CD4-positive, alpha-beta memory T cell (primary cell): Measurements from ENCODE around the gene OSBP2. TPM values are rescaled to one million over a fixed set of nuclear protein-coding genes. Genes with fewer than 3 reads are reported as not detected.

Experiments used
- CTCF ChIA-PET: fragments of 350-600 bp; sonication (Branson Sonifier 250); formaldehyde crosslinking; loops from one replicate; lab custom pipeline; 2021; ENCODE audit warnings: inconsistent platforms; ENCODE audit not compliant: partially characterized antibody; lab: Charles Lee
- POLR2A ChIA-PET: fragments of 350-600 bp; sonication (Branson Sonifier 250); formaldehyde crosslinking; loops from one replicate; lab custom pipeline; 2021; ENCODE audit not compliant: partially characterized antibody; lab: Charles Lee
- DNase-seq, 5 donors: peaks; one replicate each; pipeline versions ENCODE4 v3.0.0 to v3.0.0-alpha.2; 2020 to 2022; ENCODE audit warnings: mixed read lengths in 1 of 5
- H3K27ac ChIP-seq: one replicate; pipeline ENCODE4 v1.7.0; 2013; ENCODE audit warnings: low read depth, low read length
- H3K27me3 ChIP-seq: 2 replicates; pipeline ENCODE4 v1.7.0; 2013; ENCODE audit warnings: mild to moderate bottlenecking, low read length, moderate library complexity; ENCODE audit not compliant: insufficient read depth
- H3K36me3 ChIP-seq: 2 replicates; pipeline ENCODE4 v1.7.0; 2013; ENCODE audit warnings: mild to moderate bottlenecking, low read length, moderate library complexity; ENCODE audit not compliant: insufficient read depth
- H3K4me1 ChIP-seq: 2 replicates; pipeline ENCODE4 v1.7.0; 2013; ENCODE audit warnings: mild to moderate bottlenecking, low read length, moderate library complexity; ENCODE audit not compliant: insufficient read depth
- H3K4me3 ChIP-seq, 2 donors: one replicate each; pipeline ENCODE4 v1.7.0; 2013; ENCODE audit warnings: low read length in 2 of 2, mild to moderate bottlenecking in 1 of 2
- H3K9me3 ChIP-seq, 2 donors: one replicate each; pipeline ENCODE4 v1.7.0; 2013; ENCODE audit warnings: low read length in 2 of 2, control low read depth in 1 of 2; ENCODE audit not compliant: control insufficient read depth in 1 of 2
- H3K27ac Mint-ChIP-seq, 7 donors: one replicate each; pipeline ENCODE4 v1.8.0; 2020 to 2021; ENCODE audit warnings: mixed read lengths in 7 of 7, mild to moderate bottlenecking in 6 of 7, inconsistent platforms in 3 of 7, moderate library complexity in 3 of 7
- H3K27me3 Mint-ChIP-seq, 2 donors: one replicate each; pipeline ENCODE4 v1.8.0; 2020 to 2021; ENCODE audit warnings: mixed read lengths in 2 of 2
- H3K36me3 Mint-ChIP-seq, 2 donors: one replicate each; pipeline ENCODE4 v1.8.0; 2020 to 2021; ENCODE audit warnings: mixed read lengths in 2 of 2, inconsistent platforms in 1 of 2, mild to moderate bottlenecking in 1 of 2
- H3K4me1 Mint-ChIP-seq, 4 donors: one replicate each; pipeline ENCODE4 v1.8.0; 2020 to 2021; ENCODE audit warnings: mixed read lengths in 4 of 4, mild to moderate bottlenecking in 1 of 4
- H3K4me3 Mint-ChIP-seq, 8 donors: one replicate each; pipeline ENCODE4 v1.8.0; 2020 to 2021; ENCODE audit warnings: mixed read lengths in 8 of 8, mild to moderate bottlenecking in 7 of 8, moderate library complexity in 6 of 8, inconsistent platforms in 3 of 8
- H3K9me3 Mint-ChIP-seq, 8 donors: one replicate each; pipeline ENCODE4 v1.8.0; 2020 to 2021; ENCODE audit warnings: mixed read lengths in 8 of 8, mild to moderate bottlenecking in 5 of 8, inconsistent platforms in 3 of 8, moderate library complexity in 1 of 8
- intact Hi-C: fragments of 100-400 bp; cut with micrococcal nuclease; formaldehyde crosslinking; loops from one replicate; pipeline ENCODE4 v1.15.1; 2023
- polyA plus RNA-seq, 2 donors: library from polyadenylated mRNA; unstranded; fragments of 300-500 nt; fragmentation: Illumina TruSeq; gene quantifications; one replicate each; pipeline ENCODE4 v1.2.3, GENCODE V29; 2021
- total RNA-seq, 2 experiments: library from RNA; stranded (reverse); gene quantifications; one replicate each; pipeline ENCODE4 v1.2.3, GENCODE V29; 2021

The OSBP2 gene
- total and polyA plus RNA-seq, 4 experiments from 2014 or later, result 0.39 to 1.3 (median 0.74) TPM

DNA sequence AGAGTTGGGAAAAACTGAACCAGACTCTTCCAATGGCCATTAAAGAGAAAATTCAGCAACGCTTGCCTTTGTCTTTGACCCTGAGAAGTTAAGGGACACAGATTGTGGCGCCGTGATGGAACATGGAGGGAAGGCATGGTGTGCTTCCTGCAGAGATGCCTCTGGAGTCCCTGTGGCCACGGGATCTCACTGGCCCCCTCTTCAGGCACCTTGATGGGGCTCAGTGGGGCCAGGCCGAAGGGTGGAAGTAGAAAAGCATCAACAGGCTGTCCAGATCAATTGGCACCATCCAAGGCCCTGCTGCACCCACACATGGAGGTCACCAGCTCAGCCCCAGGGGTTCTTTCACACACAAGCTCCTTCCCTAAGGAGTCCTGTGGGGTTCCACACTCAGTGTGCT lies 231.0 kb downstream of the OSBP2 start:
- no peak for DNase-seq
- no peaks in the 10 kb centered on the region for H3K9me3 Mint-ChIP-seq
- H3K27me3 Mint-ChIP-seq, result no peaks in the 10 kb centered on the region
- H3K27ac Mint-ChIP-seq, result peak overlapping the region in 2 of 7 donors; percentile 72 to 74
- H3K27ac ChIP-seq, result no peak overlapping the region
- peaks cover 27 to 59% of the 10 kb centered on the region in 2 donors for H3K36me3 Mint-ChIP-seq
- CTCF ChIA-PET, result interaction anchor here (0.6 kb wide), 1 partner anchor 677 kb away, joined by 4 read pairs; no protein-coding TSS in a partner anchor
- no peaks in the 10 kb centered on the region for H3K9me3 ChIP-seq
- peaks cover 16% of the 10 kb centered on the region for H3K4me1 ChIP-seq
- intact Hi-C loops, result no loop called here
- H3K27me3 ChIP-seq, result no peaks in the 10 kb centered on the region
- POLR2A ChIA-PET, result no interaction called here
- H3K36me3 ChIP-seq, result peaks cover 40% of the 10 kb centered on the region
- peaks cover 6 to 19% (median 13%) of the 10 kb centered on the region in 4 donors for H3K4me1 Mint-ChIP-seq
- H3K4me3 Mint-ChIP-seq, result no peak overlapping the region
- no peak overlapping the region for H3K4me3 ChIP-seq

DNA sequence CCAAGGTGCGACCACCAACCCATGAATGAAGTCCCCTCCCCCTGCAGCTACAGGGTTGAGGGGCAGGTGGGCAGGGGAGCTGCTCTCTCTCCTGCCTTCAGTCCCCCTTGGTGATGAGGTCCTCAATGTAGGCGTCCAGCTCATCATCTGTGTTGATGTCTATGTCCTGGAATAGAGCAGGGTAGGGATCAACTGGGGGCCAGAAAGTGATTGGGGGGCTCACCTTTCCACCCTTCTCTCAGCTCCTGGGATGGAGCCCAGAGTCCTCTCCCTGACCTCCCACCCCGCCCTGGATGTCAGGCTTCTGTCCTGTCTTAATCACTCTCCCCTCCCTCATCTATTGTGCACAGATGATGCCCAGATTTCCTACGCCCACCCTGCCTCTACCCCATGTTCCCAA lies 232.0 kb downstream of the OSBP2 start:
- Histone ChIP-seq H3K9me3 (no peaks in the 10 kb centered on the region), H3K27me3 (no peaks in the 10 kb centered on the region), H3K27ac (no peak overlapping the region), H3K4me3 (no peak overlapping the region), H3K36me3 (peaks cover 50% of the 10 kb centered on the region), H3K4me1 (peaks cover 6% of the 10 kb centered on the region)
- ChIA-PET CTCF (no interaction called here), POLR2A (interaction anchor here (0.6 kb wide), 1 partner anchor 376 kb away, joined by 3 read pairs; no protein-coding TSS in a partner anchor)
- no peak overlapping the region for H3K4me3 Mint-ChIP-seq
- H3K9me3 Mint-ChIP-seq, result no peaks in the 10 kb centered on the region
- intact Hi-C loops, result no loop called here
- no peaks in the 10 kb centered on the region for H3K27me3 Mint-ChIP-seq
- peak overlapping the region in 4 of 7 donors; percentile 14 to 70 (median 44) for H3K27ac Mint-ChIP-seq
- H3K4me1 Mint-ChIP-seq, result peaks cover 9 to 21% (median 13%) of the 10 kb centered on the region in 4 donors
- DNase-seq, result no peak
- peaks cover 38 to 69% of the 10 kb centered on the region in 2 donors for H3K36me3 Mint-ChIP-seq

GRCh38 chr22:30927806-30928205 lies 233.1 kb downstream of the OSBP2 start:
- intact Hi-C loops, result no loop called here

GRCh38 chr22:30928401-30928800 lies 233.7 kb downstream of the OSBP2 start:
- H3K4me1 Mint-ChIP-seq, result peaks cover 12 to 22% (median 18%) of the 10 kb centered on the region in 4 donors
- Histone ChIP-seq H3K4me3 (no peak overlapping the region), H3K36me3 (peaks cover 67% of the 10 kb centered on the region), H3K27ac (no peak overlapping the region), H3K4me1 (peaks cover 4% of the 10 kb centered on the region), H3K9me3 (no peaks in the 10 kb centered on the region), H3K27me3 (no peaks in the 10 kb centered on the region)
- no peaks in the 10 kb centered on the region for H3K9me3 Mint-ChIP-seq
- H3K27ac Mint-ChIP-seq, result peak overlapping the region in 3 of 7 donors; percentile 52 to 68 (median 55)
- H3K27me3 Mint-ChIP-seq, result no peaks in the 10 kb centered on the region
- ChIA-PET POLR2A (interaction anchor here (2.1 kb wide), 1 partner anchor 12 kb away, joined by 12 read pairs; no protein-coding TSS in a partner anchor), CTCF (no interaction called here)
- no peak overlapping the region for H3K4me3 Mint-ChIP-seq
- H3K36me3 Mint-ChIP-seq, result peaks cover 51 to 82% of the 10 kb centered on the region in 2 donors
- intact Hi-C loops, result no loop called here
- DNase-seq, result no peak

More at GRCh38 chr22:30927806-30928205, 233.1 kb downstream of the OSBP2 start:
- DNase-seq, result no peak
- CTCF ChIA-PET, result no interaction called here
- H3K4me1 ChIP-seq, result peaks cover 4% of the 10 kb centered on the region
- Mint-ChIP-seq H3K36me3 (peaks cover 46 to 76% of the 10 kb centered on the region in 2 donors), H3K4me3 (no peak overlapping the region), H3K9me3 (no peaks in the 10 kb centered on the region), H3K4me1 (peaks cover 11 to 21% (median 17%) of the 10 kb centered on the region in 4 donors), H3K27ac (peak overlapping the region in 3 of 7 donors; percentile 43 to 70 (median 55)), H3K27me3 (no peaks in the 10 kb centered on the region)
- no peak overlapping the region for H3K27ac ChIP-seq
- H3K9me3 ChIP-seq, result no peaks in the 10 kb centered on the region
- no peak overlapping the region for H3K4me3 ChIP-seq
- H3K27me3 ChIP-seq, result no peaks in the 10 kb centered on the region
- POLR2A ChIA-PET, result no interaction called here
- peaks cover 61% of the 10 kb centered on the region for H3K36me3 ChIP-seq

- H3K9me3 Mint-ChIP-seq, result no peaks in the 10 kb centered on the region
- no peak overlapping the region for H3K4me3 Mint-ChIP-seq
- POLR2A ChIA-PET, result interaction anchor here (1.2 to 2.1 kb wide), 2 partner anchors 10 to 40 kb away, joined by 3 to 12 read pairs; no protein-coding TSS in a partner anchor
Measured at GRCh38 chr22:30930228-30930627, 235.6 kb downstream of the OSBP2 start.

DNA sequence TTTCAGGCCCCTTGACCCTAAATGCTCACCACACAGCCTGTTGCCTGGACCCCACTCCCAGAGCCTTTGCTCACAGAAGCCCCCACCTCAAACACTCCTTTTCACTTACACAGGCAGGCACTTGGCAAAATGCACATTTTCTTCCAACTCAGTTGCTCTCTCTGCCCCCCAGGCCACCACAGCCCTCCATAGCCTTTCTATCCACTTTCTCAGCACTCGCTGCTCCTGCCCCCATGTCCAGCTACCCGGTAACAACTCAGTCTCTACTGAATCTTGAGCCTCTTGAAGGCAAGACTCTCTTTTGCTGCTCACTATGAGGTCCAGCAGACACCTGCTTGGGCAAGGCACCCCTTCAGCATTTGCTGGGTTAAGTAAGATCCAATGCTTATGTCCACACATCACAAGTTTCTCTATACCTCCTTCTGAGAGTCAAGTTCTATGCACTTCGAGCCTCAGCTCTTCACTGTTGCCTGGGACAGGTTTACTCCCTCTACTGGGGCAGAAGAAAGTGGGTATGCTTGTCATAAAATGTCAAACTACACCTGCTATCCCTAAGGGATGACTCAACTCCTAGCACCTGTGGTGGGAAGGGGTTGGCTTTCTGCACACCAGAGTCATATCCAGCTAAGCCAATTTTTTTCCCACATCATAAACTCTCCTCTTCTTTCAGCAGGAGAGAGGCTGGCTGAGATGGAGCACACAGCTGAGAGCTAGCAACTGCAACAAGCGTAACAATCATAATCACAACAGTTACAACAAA lies 237.0 kb downstream of the OSBP2 start:
- no peaks in the 10 kb centered on the region for H3K9me3 Mint-ChIP-seq
- H3K27me3 Mint-ChIP-seq, result no peaks in the 10 kb centered on the region
- Histone ChIP-seq H3K9me3 (no peaks in the 10 kb centered on the region), H3K27ac (peak overlapping the region; percentile 14), H3K36me3 (peaks cover 92% of the 10 kb centered on the region), H3K4me3 (no peak overlapping the region), H3K27me3 (no peaks in the 10 kb centered on the region), H3K4me1 (peaks cover 19% of the 10 kb centered on the region)
- POLR2A ChIA-PET, result interaction anchor here (0.5 to 2.2 kb wide), 3 partner anchors 8 to 9 kb away, joined by 3 to 11 read pairs (median 10); no protein-coding TSS in a partner anchor
- peak overlapping the region; percentile 75 to 96 (median 89) for H3K27ac Mint-ChIP-seq
- peak overlapping the region in 1 of 8 donors; percentile 20 for H3K4me3 Mint-ChIP-seq
- intact Hi-C loops, result no loop called here
- peaks cover 23 to 49% (median 42%) of the 10 kb centered on the region in 4 donors for H3K4me1 Mint-ChIP-seq
- peaks cover 75 to 90% of the 10 kb centered on the region in 2 donors for H3K36me3 Mint-ChIP-seq
- DNase-seq, result no peak
- CTCF ChIA-PET, result interaction anchor here (0.9 to 2.7 kb wide), 3 partner anchors 9 to 153 kb away, joined by 3 to 14 read pairs (median 5); no protein-coding TSS in a partner anchor

More at GRCh38 chr22:30930228-30930627, 235.6 kb downstream of the OSBP2 start:
- intact Hi-C loops, result no loop called here
- H3K36me3 ChIP-seq, result peaks cover 85% of the 10 kb centered on the region
- H3K27ac ChIP-seq, result no peak overlapping the region
- no peak overlapping the region for H3K4me3 ChIP-seq
- H3K27me3 ChIP-seq, result no peaks in the 10 kb centered on the region
- no peaks in the 10 kb centered on the region for H3K27me3 Mint-ChIP-seq
- H3K4me1 ChIP-seq, result peaks cover 4% of the 10 kb centered on the region
- peaks cover 15 to 36% (median 30%) of the 10 kb centered on the region in 4 donors for H3K4me1 Mint-ChIP-seq
- no peak for DNase-seq
- H3K36me3 Mint-ChIP-seq, result peaks cover 66 to 86% of the 10 kb centered on the region in 2 donors
- CTCF ChIA-PET, result interaction anchor here (0.6 to 2.7 kb wide), 7 partner anchors 8 to 155 kb away, joined by 3 to 14 read pairs (median 5); partner anchors contain the start of gene MORC2
- H3K27ac Mint-ChIP-seq, result peak overlapping the region; percentile 29 to 83 (median 52)
- no peaks in the 10 kb centered on the region for H3K9me3 ChIP-seq

- H3K9me3 ChIP-seq, result no peaks in the 10 kb centered on the region
- ChIA-PET POLR2A (interaction anchor here (0.5 to 2.2 kb wide), 4 partner anchors 7 to 14 kb away, joined by 3 to 11 read pairs (median 6); no protein-coding TSS in a partner anchor), CTCF (interaction anchor here (0.9 to 2.7 kb wide), 2 partner anchors 10 to 13 kb away, joined by 3 to 14 read pairs; no protein-coding TSS in a partner anchor)
- no peaks in the 10 kb centered on the region for H3K9me3 Mint-ChIP-seq
- peaks cover 74 to 90% of the 10 kb centered on the region in 2 donors for H3K36me3 Mint-ChIP-seq
- H3K27me3 ChIP-seq, result no peaks in the 10 kb centered on the region
- intact Hi-C loops, result no loop called here
- H3K4me1 ChIP-seq, result peaks cover 28% of the 10 kb centered on the region
- H3K27ac ChIP-seq, result peak overlapping the region; percentile 26
- H3K4me3 Mint-ChIP-seq, result no peak overlapping the region
- H3K4me1 Mint-ChIP-seq, result peaks cover 28 to 57% (median 46%) of the 10 kb centered on the region in 4 donors
- H3K4me3 ChIP-seq, result no peak overlapping the region
- H3K27me3 Mint-ChIP-seq, result no peaks in the 10 kb centered on the region
- H3K27ac Mint-ChIP-seq, result peak overlapping the region in 5 of 7 donors; percentile 29 to 77 (median 75)
- peaks cover 92% of the 10 kb centered on the region for H3K36me3 ChIP-seq
- DNase-seq, result no peak
Measured at GRCh38 chr22:30932661-30933060, 238.0 kb downstream of the OSBP2 start.
